ENCODE results near the gene GALNT9. TPM values are rescaled to one million over a fixed set of nuclear protein-coding genes. Genes with fewer than 3 reads are reported as not detected.

GALNT9 gene
- total RNA-seq, 1 donor from 2014 or later: not detected

DNA sequence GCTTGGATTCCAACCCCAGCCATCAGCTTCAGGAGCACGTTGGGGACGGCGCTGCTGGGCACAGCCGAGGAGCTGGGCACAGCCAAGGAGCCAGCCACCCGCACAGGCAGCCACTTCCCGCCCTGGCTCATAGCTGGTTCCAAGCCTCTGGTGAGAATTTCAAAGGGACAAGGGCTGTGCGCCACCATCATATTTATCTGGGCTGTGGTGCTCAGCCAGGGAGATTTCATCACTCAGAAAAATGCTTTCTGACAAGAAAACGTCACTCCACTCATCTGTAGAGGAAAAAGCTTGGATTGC is 66.4 kb downstream of the GALNT9 start:
- FAIRE-seq (no peak), DNase-seq (ENCODE audit: low read depth) (no peak)
- H3K27me3 ChIP-seq (ENCODE audit: control insufficient read depth, insufficient read depth, low read length): no peaks in the 10 kb centered on the region
- H3K4me3 ChIP-seq (ENCODE audit: low read depth, low read length): no peak overlapping the region
- TF ChIP-seq, protein P1, sequence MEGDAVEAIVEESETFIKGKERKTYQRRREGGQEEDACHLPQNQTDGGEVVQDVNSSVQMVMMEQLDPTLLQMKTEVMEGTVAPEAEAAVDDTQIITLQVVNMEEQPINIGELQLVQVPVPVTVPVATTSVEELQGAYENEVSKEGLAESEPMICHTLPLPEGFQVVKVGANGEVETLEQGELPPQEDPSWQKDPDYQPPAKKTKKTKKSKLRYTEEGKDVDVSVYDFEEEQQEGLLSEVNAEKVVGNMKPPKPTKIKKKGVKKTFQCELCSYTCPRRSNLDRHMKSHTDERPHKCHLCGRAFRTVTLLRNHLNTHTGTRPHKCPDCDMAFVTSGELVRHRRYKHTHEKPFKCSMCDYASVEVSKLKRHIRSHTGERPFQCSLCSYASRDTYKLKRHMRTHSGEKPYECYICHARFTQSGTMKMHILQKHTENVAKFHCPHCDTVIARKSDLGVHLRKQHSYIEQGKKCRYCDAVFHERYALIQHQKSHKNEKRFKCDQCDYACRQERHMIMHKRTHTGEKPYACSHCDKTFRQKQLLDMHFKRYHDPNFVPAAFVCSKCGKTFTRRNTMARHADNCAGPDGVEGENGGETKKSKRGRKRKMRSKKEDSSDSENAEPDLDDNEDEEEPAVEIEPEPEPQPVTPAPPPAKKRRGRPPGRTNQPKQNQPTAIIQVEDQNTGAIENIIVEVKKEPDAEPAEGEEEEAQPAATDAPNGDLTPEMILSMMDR (IDR thresholded peaks at IDR 0.05; ENCODE audit: insufficient read depth, low read length, severe bottlenecking): no peak
- H3K36me3 ChIP-seq (ENCODE audit: control insufficient read depth, insufficient read depth, low read length): no peaks in the 10 kb centered on the region

DNA sequence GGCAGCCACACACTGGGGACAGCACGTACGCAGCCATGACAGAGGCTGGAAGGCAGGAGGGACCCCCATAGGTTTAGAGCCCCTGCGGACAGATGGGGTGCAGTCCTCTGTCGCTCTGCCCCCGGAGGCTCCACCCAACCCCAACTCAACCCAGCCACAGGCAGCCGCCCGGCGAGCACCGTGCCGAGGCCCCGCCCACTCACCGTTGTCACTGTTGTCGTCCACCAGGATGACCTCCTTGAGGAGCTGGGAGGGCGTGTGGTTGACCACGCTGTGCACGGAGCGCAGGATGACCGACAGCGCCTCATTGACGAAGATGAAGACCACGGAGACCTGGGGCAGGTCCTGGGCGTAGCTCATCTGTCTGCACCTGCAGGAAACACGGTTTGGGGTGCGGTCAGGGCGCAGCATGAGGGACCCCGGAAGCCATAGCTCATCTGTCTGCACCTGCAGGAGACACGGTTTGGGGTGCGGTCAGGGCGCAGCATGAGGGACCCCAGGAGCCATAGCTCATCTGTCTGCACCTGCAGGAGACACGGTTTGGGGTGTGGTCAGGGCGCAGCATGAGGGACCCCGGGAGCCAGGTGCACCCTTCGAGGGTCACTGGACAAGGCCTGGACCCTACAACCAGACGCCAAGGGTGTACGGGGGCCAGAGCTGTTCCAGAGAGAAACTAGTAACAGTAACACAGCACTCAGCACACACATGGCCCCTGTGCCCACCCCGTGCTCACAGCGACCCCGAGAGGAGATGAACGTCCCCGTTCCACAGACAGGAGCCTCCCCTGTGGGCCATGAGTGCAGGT is 66.9 kb downstream of the GALNT9 start:
- H3K36me3 ChIP-seq (ENCODE audit: control insufficient read depth, insufficient read depth, low read length): no peaks in the 10 kb centered on the region
- DNase-seq (ENCODE audit: low read depth) (no peak), FAIRE-seq (no peak)
- no peak overlapping the region for H3K4me3 ChIP-seq (ENCODE audit: low read depth, low read length)
- H3K27me3 ChIP-seq (ENCODE audit: control insufficient read depth, insufficient read depth, low read length): no peaks in the 10 kb centered on the region
- TF ChIP-seq, protein P1 (IDR thresholded peaks at IDR 0.05; ENCODE audit: insufficient read depth, low read length, severe bottlenecking): no peak

DNA sequence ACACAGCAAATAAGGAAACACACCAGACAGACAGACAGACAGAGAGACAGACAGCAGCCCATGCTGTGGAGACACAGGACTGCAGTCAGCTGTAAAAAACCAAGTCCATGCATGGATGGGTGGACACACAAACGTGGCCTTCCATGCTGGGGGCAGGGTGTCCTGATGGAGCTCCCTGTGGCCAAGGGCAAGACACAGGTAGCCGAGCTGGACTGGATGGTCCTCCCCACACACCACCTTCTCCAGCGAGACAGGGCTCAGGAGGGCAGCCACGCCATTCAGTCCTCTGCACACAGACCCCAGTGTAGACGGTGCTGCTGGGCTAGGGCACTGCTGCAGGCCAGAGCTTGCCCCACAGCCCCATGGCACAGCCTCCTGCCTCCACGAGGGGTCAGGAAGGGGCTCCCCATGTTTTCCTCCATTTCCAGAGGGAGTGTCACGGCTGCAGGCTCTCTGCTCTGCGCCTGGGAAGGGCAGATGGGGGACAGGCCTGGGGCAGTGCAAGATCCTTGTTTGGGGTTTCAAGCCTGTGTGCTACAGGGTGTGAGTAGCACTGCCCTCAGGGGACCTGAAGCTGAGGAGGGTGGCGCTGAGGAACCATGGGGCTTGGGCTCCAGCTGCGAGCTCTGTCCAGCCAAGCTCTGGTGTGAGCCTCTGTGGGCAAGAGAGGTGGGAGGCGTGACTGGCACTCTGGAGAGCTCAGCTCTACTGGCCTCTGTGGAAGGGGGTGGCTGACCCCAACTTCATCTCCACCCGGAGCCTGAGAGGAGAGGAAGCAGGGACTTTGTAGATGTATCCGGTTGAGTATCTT is 67.9 kb downstream of the GALNT9 start:
- FAIRE-seq: no peak
- DNase-seq (ENCODE audit: low read depth): no peak
- Histone ChIP-seq H3K36me3 (ENCODE audit: control insufficient read depth, insufficient read depth, low read length) (no peaks in the 10 kb centered on the region), H3K4me3 (ENCODE audit: low read depth, low read length) (no peak overlapping the region), H3K27me3 (ENCODE audit: control insufficient read depth, insufficient read depth, low read length) (no peaks in the 10 kb centered on the region)
- TF ChIP-seq, protein P1 (IDR thresholded peaks at IDR 0.05; ENCODE audit: insufficient read depth, low read length, severe bottlenecking): no peak

DNA sequence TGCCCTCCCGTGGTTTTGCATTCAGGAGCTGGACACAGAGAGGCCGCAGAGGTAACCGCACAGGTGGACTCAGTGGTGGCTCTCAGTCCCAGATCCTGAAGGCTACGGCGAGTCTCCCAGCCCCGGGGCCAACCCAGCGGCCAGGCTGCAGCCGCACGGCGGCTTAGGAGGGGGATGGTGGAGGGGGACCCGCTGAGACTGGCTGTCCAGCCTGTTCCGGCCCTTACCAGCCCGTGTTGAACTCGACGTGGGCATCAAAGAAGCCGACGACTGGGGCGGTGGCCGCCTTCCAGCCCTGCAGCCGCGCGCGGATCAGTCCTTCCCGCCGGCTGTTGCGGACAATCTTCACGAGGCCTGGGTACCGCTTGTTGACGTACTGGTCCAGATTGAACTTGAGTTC is 68.7 kb downstream of the GALNT9 start:
- DNase-seq (ENCODE audit: low read depth) (no peak), FAIRE-seq (no peak)
- TF ChIP-seq, protein P1 (IDR thresholded peaks at IDR 0.05; ENCODE audit: insufficient read depth, low read length, severe bottlenecking): no peak
- no peaks in the 10 kb centered on the region for H3K27me3 ChIP-seq (ENCODE audit: control insufficient read depth, insufficient read depth, low read length)
- H3K4me3 ChIP-seq (ENCODE audit: low read depth, low read length): no peak overlapping the region
- H3K36me3 ChIP-seq (ENCODE audit: control insufficient read depth, insufficient read depth, low read length): no peaks in the 10 kb centered on the region

DNA sequence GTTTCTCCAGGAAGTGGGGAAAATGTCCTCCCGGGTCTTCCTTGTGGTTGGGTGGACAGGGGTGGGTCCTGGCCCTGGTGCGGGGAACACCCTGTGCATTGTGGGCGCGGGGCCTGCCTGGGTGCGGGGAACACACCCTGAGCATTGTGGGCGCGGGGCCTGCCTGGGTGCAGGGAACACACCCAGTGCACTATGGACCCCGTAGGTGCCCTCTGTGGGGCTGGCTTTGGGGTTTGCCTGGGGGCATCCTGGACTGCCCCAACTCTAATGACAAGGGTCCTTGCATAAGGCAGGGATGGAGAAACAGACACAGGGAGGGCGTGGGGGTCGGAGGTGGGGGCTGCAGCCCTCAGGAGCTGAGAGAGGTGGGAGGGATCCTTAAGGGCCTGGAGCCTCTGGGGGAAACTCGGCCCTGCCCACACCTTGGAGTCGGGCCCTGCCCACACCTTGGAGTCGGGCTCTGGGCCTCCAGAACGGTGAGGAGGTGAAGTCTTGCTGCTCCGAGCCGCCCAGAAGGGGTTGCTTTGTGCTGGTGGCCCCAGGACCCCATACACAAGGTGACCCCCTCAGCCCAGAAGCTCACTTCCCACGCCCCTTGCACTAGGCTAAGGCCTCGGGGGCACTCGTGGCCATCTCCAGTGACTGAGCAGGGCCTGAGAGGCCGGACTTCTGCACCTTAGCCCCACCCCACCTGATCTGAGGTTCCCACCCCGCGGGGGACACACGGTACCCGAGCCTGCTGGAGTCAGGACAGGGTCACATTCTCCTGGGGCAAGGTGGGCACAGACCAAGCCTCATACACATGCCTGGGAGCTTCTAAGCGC is 69.3 kb downstream of the GALNT9 start:
- no peaks in the 10 kb centered on the region for H3K36me3 ChIP-seq (ENCODE audit: control insufficient read depth, insufficient read depth, low read length)
- FAIRE-seq (no peak), DNase-seq (ENCODE audit: low read depth) (no peak)
- no peak overlapping the region for H3K4me3 ChIP-seq (ENCODE audit: low read depth, low read length)
- TF ChIP-seq, protein P1 (IDR thresholded peaks at IDR 0.05; ENCODE audit: insufficient read depth, low read length, severe bottlenecking): no peak
- no peaks in the 10 kb centered on the region for H3K27me3 ChIP-seq (ENCODE audit: control insufficient read depth, insufficient read depth, low read length)
